SK-N-SH (cell line): ENCODE results near the gene HDHD2. TPM values are rescaled to one million over a fixed set of nuclear protein-coding genes. Genes with fewer than 3 reads are reported as not detected.

ENCODE experiments used
- CTCF ChIA-PET: fragments of 300-600, 350-600 bp; formaldehyde crosslinking; extraction: SDS; loops from one replicate; lab custom pipeline; 2021; lab: Yijun Ruan, JAX
- POLR2A ChIA-PET: fragments of 350-600 bp; sonication (Branson Sonifier 250); formaldehyde crosslinking; extraction: SDS; loops from one replicate; lab custom pipeline; 2020; ENCODE audit warnings: antibody characterized with exemption, inconsistent platforms; lab: Yijun Ruan, JAX
- DNase-seq: peaks from one replicate; pipeline ENCODE4 v3.0.0; 2012
- H2AFZ ChIP-seq: fragments of 200-600 bp; sonication (generic); 2 replicates; pipeline ENCODE4 v1.8.1; 2016; ENCODE audit warnings: antibody characterized with exemption, mild to moderate bottlenecking, low read depth
- H3F3A ChIP-seq: fragments of 200-600 bp; sonication (generic); replicated peaks from 2 replicates; pipeline ENCODE3; 2016; ENCODE audit warnings: antibody characterized with exemption, mild to moderate bottlenecking; ENCODE audit not compliant: insufficient read depth
- H3K27ac ChIP-seq, 2 experiments: fragments of 200-500 bp in 1 of 2; fragments of 200-600 bp in 1 of 2; sonication (Bioruptor generic) in 1 of 2; sonication (generic), shearing (Covaris generic) in 1 of 2; 2 replicates each; pipeline versions ENCODE4 v1.5.1 to v1.6.1; 2014 to 2016; ENCODE audit warnings: low read depth in 2 of 2, inconsistent platforms in 1 of 2, low read length in 1 of 2, mild to moderate bottlenecking in 1 of 2, mixed read lengths in 1 of 2
- H3K27me3 ChIP-seq: fragments of 200-600 bp; sonication (generic), shearing (Covaris generic); 2 replicates; pipeline ENCODE4 v1.6.1; 2016; ENCODE audit warnings: mixed run types; ENCODE audit not compliant: insufficient read depth
- H3K36me3 ChIP-seq, 2 experiments: fragments of 200-500 bp in 1 of 2; fragments of 200-600 bp in 1 of 2; sonication (Bioruptor generic) in 1 of 2; sonication (generic) in 1 of 2; replicated peaks in 1 of 2; 2 replicates each; pipeline versions ENCODE3 to v1.5.1; 2014 to 2016; ENCODE audit warnings: low read length in 1 of 2, mild to moderate bottlenecking in 1 of 2; ENCODE audit not compliant: insufficient read depth in 2 of 2, control insufficient read depth in 1 of 2
- H3K4me1 ChIP-seq, 2 experiments: fragments of 200-500 bp in 1 of 2; fragments of 200-600 bp in 1 of 2; sonication (Bioruptor generic) in 1 of 2; sonication (generic), shearing (Covaris generic) in 1 of 2; 2 replicates each; pipeline versions ENCODE4 v1.5.1 to v1.6.1; 2014 to 2016; ENCODE audit warnings: low read depth in 1 of 2, low read length in 1 of 2, mixed run types in 1 of 2; ENCODE audit not compliant: insufficient read depth in 2 of 2, control insufficient read depth in 1 of 2
- H3K4me2 ChIP-seq: fragments of 200-600 bp; sonication (generic), shearing (Covaris generic); 2 replicates; pipeline ENCODE4 v1.6.1; 2017; ENCODE audit warnings: mixed run types
- H3K4me3 ChIP-seq, 2 experiments: fragments of 200-500 bp in 1 of 2; fragments of 200-600 bp in 1 of 2; sonication (Bioruptor generic) in 1 of 2; sonication (generic), shearing (Covaris generic) in 1 of 2; 2 replicates each; pipeline versions ENCODE4 v1.5.1 to v1.8.1; 2014 to 2016; ENCODE audit warnings: low read depth in 2 of 2, inconsistent platforms in 1 of 2, low read length in 1 of 2, mild to moderate bottlenecking in 1 of 2, mixed read lengths in 1 of 2, moderate library complexity in 1 of 2
- H3K79me2 ChIP-seq: fragments of 200-600 bp; sonication (generic); 2 replicates; pipeline ENCODE4 v1.8.1; 2017; ENCODE audit warnings: mild to moderate bottlenecking; ENCODE audit not compliant: insufficient read depth
- H3K9ac ChIP-seq: fragments of 200-600 bp; sonication (generic); 2 replicates; pipeline ENCODE4 v1.6.1; 2017; ENCODE audit warnings: mixed run types
- H3K9me2 ChIP-seq: fragments of 200-600 bp; sonication (generic); 2 replicates; pipeline ENCODE4 v1.6.1; 2017; ENCODE audit warnings: mixed run types
- H3K9me3 ChIP-seq: fragments of 200-600 bp; sonication (generic); 2 replicates; pipeline ENCODE4 v1.6.1; 2017; ENCODE audit warnings: mixed run types, mild to moderate bottlenecking, moderate library complexity
- H4K20me1 ChIP-seq: fragments of 200-600 bp; sonication (generic); 2 replicates; pipeline ENCODE4 v1.6.1; 2017; ENCODE audit warnings: mild to moderate bottlenecking, mixed run types; ENCODE audit not compliant: insufficient read depth
- CHD2 ChIP-seq: fragments of 150-350 bp; IDR thresholded peaks from 2 replicates; pipeline ENCODE4 v1.6.1; 2018; ENCODE audit warnings: low read length; ENCODE audit not compliant: partially characterized antibody
- ELF1 ChIP-seq: IDR thresholded peaks from 2 replicates; pipeline ENCODE4 v1.4.0; 2012
- EP300 ChIP-seq, 2 experiments: IDR thresholded peaks; 2 replicates each; pipeline versions ENCODE4 v1.4.0 to v1.6.1; 2012; ENCODE audit warnings: borderline replicate concordance in 1 of 2, low read depth in 1 of 2, low read length in 1 of 2
- FOSL2 ChIP-seq: IDR thresholded peaks from 2 replicates; pipeline ENCODE4 v1.4.0; 2012; ENCODE audit warnings: low read depth, mild to moderate bottlenecking, moderate library complexity, borderline replicate concordance
- FOXJ3 ChIP-seq: sonication (generic); formaldehyde crosslinking; IDR thresholded peaks from 2 replicates; pipeline ENCODE4 v1.5.1; 2020; ENCODE audit warnings: mild to moderate bottlenecking, missing genetic modification reagents
- FOXM1 ChIP-seq: IDR thresholded peaks from 2 replicates; pipeline ENCODE4 v1.4.0; 2012; ENCODE audit warnings: low read depth, mild to moderate bottlenecking
- MEF2A ChIP-seq: IDR thresholded peaks from 2 replicates; pipeline ENCODE4 v1.4.0; 2012; ENCODE audit warnings: low read depth, borderline replicate concordance
- MXI1 ChIP-seq: IDR thresholded peaks from 2 replicates; pipeline ENCODE4 v1.6.1; 2012; ENCODE audit warnings: mild to moderate bottlenecking, low read depth, low read length, improper control_type of control experiment
- NRF1 ChIP-seq: IDR thresholded peaks from 2 replicates; pipeline ENCODE4 v1.6.1; 2012; ENCODE audit warnings: low read depth, mild to moderate bottlenecking, low read length
- RAD21 ChIP-seq: IDR thresholded peaks from 2 replicates; pipeline ENCODE4 v1.6.1; 2012; ENCODE audit warnings: mild to moderate bottlenecking, low read length
- RCOR1 ChIP-seq: fragments of 150-350 bp; IDR thresholded peaks from 2 replicates; pipeline ENCODE4 v1.6.1; 2017; ENCODE audit warnings: antibody characterized with exemption, low read length
- RFX5 ChIP-seq: IDR thresholded peaks from 2 replicates; pipeline ENCODE4 v1.6.1; 2012; ENCODE audit warnings: mild to moderate bottlenecking, improper control_type of control experiment, low read length
- RXRA ChIP-seq: IDR thresholded peaks from 2 replicates; pipeline ENCODE4 v1.4.0; 2012; ENCODE audit warnings: low read depth, mild to moderate bottlenecking, borderline replicate concordance
- SMC3 ChIP-seq: IDR thresholded peaks from 2 replicates; pipeline ENCODE4 v1.6.1; 2012; ENCODE audit warnings: low read depth, low read length, improper control_type of control experiment
- TAF1 ChIP-seq: IDR thresholded peaks from 2 replicates; pipeline ENCODE4 v1.6.1; 2012; ENCODE audit warnings: low read depth, mild to moderate bottlenecking, low read length, moderate library complexity, borderline replicate concordance
- TCF12 ChIP-seq: IDR thresholded peaks from 2 replicates; pipeline ENCODE4 v1.4.0; 2012
- WGBS: methylation state at CpG from one replicate; pipeline ENCODE4 v1.1.6; 2017; ENCODE audit warnings: low lambda C conversion rate; 5-methylcytosine and 5-hydroxymethylcytosine counted together
- polyA plus RNA-seq, 3 experiments: library from polyadenylated mRNA; depleted of rRNA; stranded (reverse); fragments of >200 nt; gene quantifications; 2 replicates each; pipeline ENCODE4 v1.2.3, GENCODE V29; 2012
- TF ChIP-seq, protein P1 (sequence below): fragments of 150-350 bp; IDR thresholded peaks from 2 replicates; pipeline ENCODE4 v1.6.1; 2017; ENCODE audit warnings: antibody characterized with exemption, low read length, low read depth, borderline replicate concordance
- TF ChIP-seq, protein P2 (sequence below): fragments of 150-350 bp; IDR thresholded peaks from 2 replicates; pipeline ENCODE4 v1.6.1; 2016; ENCODE audit warnings: mild to moderate bottlenecking, low read depth, low read length
- TF ChIP-seq, protein P3 (sequence below): IDR thresholded peaks from 2 replicates; pipeline ENCODE4; 2012
- TF ChIP-seq, protein P4 (sequence below): fragments of 200-600 bp; sonication (generic); IDR thresholded peaks from 2 replicates; pipeline ENCODE4 v1.6.1; 2017; ENCODE audit warnings: antibody characterized with exemption, mild to moderate bottlenecking, moderate library complexity

The HDHD2 gene
- polyA plus RNA-seq, 1 of the 3 experiments (the other 2 are of a cell fraction): 10.6 TPM

DNA sequence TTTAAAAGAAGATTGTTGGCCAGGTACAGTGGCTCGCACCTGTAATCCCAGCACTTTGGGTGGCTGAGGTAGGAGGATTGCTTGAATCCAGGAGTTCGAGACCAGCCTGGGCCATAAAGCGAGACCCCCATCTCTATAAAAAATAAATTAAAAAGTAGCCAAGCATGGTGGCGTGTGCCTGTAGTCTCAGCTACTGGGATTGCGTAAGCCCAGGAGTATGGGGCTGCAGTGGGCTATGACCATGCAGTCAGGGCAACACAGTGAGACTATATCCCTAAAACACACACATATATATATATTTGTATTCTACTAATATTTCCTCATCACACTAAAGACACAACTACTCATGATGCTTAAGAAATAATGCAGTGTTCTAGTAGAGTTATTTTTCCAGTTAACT lies 7.1 kb downstream of the HDHD2 start:
- Histone ChIP-seq H3K27me3 (no peaks in the 10 kb centered on the region), H3K36me3 (peaks cover 8 to 24% of the 10 kb centered on the region in 2 experiments), H3K9me3 (no peaks in the 10 kb centered on the region), H3F3A (peaks cover 5% of the 10 kb centered on the region), H3K4me1 (no peaks in the 10 kb centered on the region), H3K9ac (no peak overlapping the region), H3K4me3 (no peak overlapping the region), H3K79me2 (peaks cover 93% of the 10 kb centered on the region), H3K4me2 (no peak overlapping the region), H3K9me2 (no peaks in the 10 kb centered on the region), H3K27ac (no peak overlapping the region), H2AFZ (no peak overlapping the region), H4K20me1 (peaks cover 5% of the 10 kb centered on the region)
- 96% methylated on average over 5 of the region's 5 CpGs for WGBS
- DNase-seq: no peak
- TF ChIP-seq TCF12 (no peak), RAD21 (no peak), ELF1 (no peak), MEF2A (no peak), FOXJ3 (CRISPR knock-in tag) (no peak), TAF1 (no peak), RXRA (no peak), FOSL2 (no peak)
- TF ChIP-seq, protein P1, sequence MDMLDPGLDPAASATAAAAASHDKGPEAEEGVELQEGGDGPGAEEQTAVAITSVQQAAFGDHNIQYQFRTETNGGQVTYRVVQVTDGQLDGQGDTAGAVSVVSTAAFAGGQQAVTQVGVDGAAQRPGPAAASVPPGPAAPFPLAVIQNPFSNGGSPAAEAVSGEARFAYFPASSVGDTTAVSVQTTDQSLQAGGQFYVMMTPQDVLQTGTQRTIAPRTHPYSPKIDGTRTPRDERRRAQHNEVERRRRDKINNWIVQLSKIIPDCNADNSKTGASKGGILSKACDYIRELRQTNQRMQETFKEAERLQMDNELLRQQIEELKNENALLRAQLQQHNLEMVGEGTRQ: no peak
- POLR2A ChIA-PET: no interaction called here
- CTCF ChIA-PET: interaction anchor here (1.1 kb wide), 1 partner anchor 37 kb away, joined by 3 read pairs; no protein-coding TSS in a partner anchor

DNA sequence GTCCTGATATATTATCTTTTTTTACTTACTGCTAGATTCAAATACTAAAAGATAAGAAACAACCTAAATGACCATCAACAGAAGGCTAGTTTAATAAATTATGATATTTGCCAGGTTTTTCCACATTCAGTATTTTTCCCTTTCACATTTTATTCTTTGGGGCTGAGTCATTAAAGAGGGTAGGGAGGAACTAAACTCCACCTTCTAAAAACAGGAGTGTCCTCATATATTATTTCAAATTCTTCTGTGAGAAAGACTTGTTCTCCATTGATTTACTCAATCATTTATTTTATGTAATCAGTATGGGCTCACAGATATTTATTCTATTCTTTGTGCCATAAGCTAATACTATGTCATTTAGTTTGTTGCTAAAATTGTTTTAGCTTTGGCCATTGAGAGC lies 9.0 kb downstream of the HDHD2 start:
- Histone ChIP-seq H3K27ac (no peak overlapping the region), H3F3A (peaks cover 5% of the 10 kb centered on the region), H3K9me3 (no peaks in the 10 kb centered on the region), H3K4me2 (no peak overlapping the region), H3K27me3 (no peaks in the 10 kb centered on the region), H3K4me3 (no peak overlapping the region), H3K4me1 (no peaks in the 10 kb centered on the region), H3K9ac (no peak overlapping the region), H2AFZ (no peak overlapping the region), H3K79me2 (peaks cover 83% of the 10 kb centered on the region), H4K20me1 (peaks cover 5% of the 10 kb centered on the region), H3K36me3 (peaks cover 8 to 22% of the 10 kb centered on the region in 2 experiments), H3K9me2 (no peaks in the 10 kb centered on the region)
- ChIA-PET POLR2A (no interaction called here), CTCF (interaction anchor here (1.7 kb wide), 1 partner anchor 42 kb away, joined by 7 read pairs; no protein-coding TSS in a partner anchor)
- no peak for DNase-seq
- TF ChIP-seq, protein P2, sequence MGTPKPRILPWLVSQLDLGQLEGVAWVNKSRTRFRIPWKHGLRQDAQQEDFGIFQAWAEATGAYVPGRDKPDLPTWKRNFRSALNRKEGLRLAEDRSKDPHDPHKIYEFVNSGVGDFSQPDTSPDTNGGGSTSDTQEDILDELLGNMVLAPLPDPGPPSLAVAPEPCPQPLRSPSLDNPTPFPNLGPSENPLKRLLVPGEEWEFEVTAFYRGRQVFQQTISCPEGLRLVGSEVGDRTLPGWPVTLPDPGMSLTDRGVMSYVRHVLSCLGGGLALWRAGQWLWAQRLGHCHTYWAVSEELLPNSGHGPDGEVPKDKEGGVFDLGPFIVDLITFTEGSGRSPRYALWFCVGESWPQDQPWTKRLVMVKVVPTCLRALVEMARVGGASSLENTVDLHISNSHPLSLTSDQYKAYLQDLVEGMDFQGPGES: no peak
- TF ChIP-seq RCOR1 (no peak), EP300 (IDR thresholded peaks at IDR 0.05; ENCODE audit: borderline replicate concordance in 1 of 2, low read depth in 1 of 2, low read length in 1 of 2) (no peak), FOSL2 (no peak), FOXM1 (no peak), CHD2 (no peak), RFX5 (no peak), FOXJ3 (CRISPR knock-in tag) (no peak), MXI1 (no peak), SMC3 (no peak), NRF1 (no peak), ELF1 (no peak)
- TF ChIP-seq, protein P3, sequence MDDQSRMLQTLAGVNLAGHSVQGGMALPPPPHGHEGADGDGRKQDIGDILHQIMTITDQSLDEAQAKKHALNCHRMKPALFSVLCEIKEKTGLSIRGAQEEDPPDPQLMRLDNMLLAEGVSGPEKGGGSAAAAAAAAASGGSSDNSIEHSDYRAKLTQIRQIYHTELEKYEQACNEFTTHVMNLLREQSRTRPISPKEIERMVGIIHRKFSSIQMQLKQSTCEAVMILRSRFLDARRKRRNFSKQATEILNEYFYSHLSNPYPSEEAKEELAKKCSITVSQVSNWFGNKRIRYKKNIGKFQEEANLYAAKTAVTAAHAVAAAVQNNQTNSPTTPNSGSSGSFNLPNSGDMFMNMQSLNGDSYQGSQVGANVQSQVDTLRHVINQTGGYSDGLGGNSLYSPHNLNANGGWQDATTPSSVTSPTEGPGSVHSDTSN: no peak
- TF ChIP-seq, protein P1: no peak
- TF ChIP-seq, protein P4, sequence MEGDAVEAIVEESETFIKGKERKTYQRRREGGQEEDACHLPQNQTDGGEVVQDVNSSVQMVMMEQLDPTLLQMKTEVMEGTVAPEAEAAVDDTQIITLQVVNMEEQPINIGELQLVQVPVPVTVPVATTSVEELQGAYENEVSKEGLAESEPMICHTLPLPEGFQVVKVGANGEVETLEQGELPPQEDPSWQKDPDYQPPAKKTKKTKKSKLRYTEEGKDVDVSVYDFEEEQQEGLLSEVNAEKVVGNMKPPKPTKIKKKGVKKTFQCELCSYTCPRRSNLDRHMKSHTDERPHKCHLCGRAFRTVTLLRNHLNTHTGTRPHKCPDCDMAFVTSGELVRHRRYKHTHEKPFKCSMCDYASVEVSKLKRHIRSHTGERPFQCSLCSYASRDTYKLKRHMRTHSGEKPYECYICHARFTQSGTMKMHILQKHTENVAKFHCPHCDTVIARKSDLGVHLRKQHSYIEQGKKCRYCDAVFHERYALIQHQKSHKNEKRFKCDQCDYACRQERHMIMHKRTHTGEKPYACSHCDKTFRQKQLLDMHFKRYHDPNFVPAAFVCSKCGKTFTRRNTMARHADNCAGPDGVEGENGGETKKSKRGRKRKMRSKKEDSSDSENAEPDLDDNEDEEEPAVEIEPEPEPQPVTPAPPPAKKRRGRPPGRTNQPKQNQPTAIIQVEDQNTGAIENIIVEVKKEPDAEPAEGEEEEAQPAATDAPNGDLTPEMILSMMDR: no peak
